Endothelial cell of umbilical vein (primary cell): ENCODE data around the gene ATP12A. TPM values are rescaled to one million over a fixed set of nuclear protein-coding genes. Genes with fewer than 3 reads are reported as not detected.

Source experiments
- BruUV-seq: library from RNA; stranded (reverse); fragments of 400-500 nt; replicated peaks from 2 replicates; lab custom pipeline; 2021; lab: Mats Ljungman, UMichigan
- CTCF ChIA-PET: fragments of 300-600, 350-600 bp; sonication (Branson Sonifier 250); formaldehyde crosslinking; loops from one replicate; lab custom pipeline; 2021; ENCODE audit warnings: antibody characterized with exemption, inconsistent platforms; lab: Charles Lee
- POLR2A ChIA-PET: fragments of 300-600, 350-600 bp; sonication (Branson Sonifier 250); formaldehyde crosslinking; loops from one replicate; lab custom pipeline; 2021; ENCODE audit warnings: antibody characterized with exemption, inconsistent platforms; lab: Charles Lee
- DNase-seq: peaks from one replicate; pipeline ENCODE4 v3.0.0-alpha.2; 2011; ENCODE audit warnings: low read depth, low spot score
- FAIRE-seq: peaks from 2 replicates; lab custom pipeline; 2011; peaks lifted over from hg19 to GRCh38; lab: Jason Lieb, UNC
- H2AFZ ChIP-seq: 2 replicates; pipeline ENCODE4 v1.6.0; 2012; ENCODE audit warnings: low read depth, low read length, control low read depth, inconsistent platforms
- H3K27ac ChIP-seq: 2 replicates; pipeline ENCODE4 v1.5.1; 2011; ENCODE audit warnings: low read depth, mild to moderate bottlenecking, control low read depth, low read length, moderate library complexity; ENCODE audit not compliant: insufficient read depth
- H3K27me3 ChIP-seq, 2 experiments: 2 replicates each; pipeline versions ENCODE4 v1.6.0 to v1.6.1; 2011; ENCODE audit warnings: low read length in 2 of 2, mixed read lengths in 1 of 2; ENCODE audit not compliant: control insufficient read depth in 2 of 2, insufficient read depth in 2 of 2
- H3K36me3 ChIP-seq, 2 experiments: 2 replicates in 1 of 2; 3 replicates in 1 of 2; pipeline ENCODE4 v1.5.1; 2011; ENCODE audit warnings: low read length in 2 of 2, mild to moderate bottlenecking in 1 of 2, moderate library complexity in 1 of 2; ENCODE audit not compliant: control insufficient read depth in 2 of 2, insufficient read depth in 2 of 2; ENCODE audit errors: extremely low read depth in 1 of 2
- H3K4me1 ChIP-seq: 3 replicates; pipeline ENCODE4 v1.5.1; 2011; ENCODE audit warnings: mild to moderate bottlenecking, low read length; ENCODE audit not compliant: control insufficient read depth, insufficient read depth; ENCODE audit errors: extremely low read depth
- H3K4me2 ChIP-seq: 2 replicates; pipeline ENCODE4 v1.6.1; 2011; ENCODE audit warnings: low read length, control low read depth, mixed read lengths; ENCODE audit not compliant: insufficient read depth
- H3K4me3 ChIP-seq, 3 experiments: fragments of 200-600 bp in 1 of 3; sonication (generic), shearing (Covaris generic) in 1 of 3; replicated peaks in 1 of 3; 2 replicates each; pipeline ENCODE4 v1.5.1; 2011 to 2016; ENCODE audit warnings: control low read depth in 3 of 3, low read length in 3 of 3, mild to moderate bottlenecking in 2 of 3, inconsistent platforms in 1 of 3, low read depth in 1 of 3, moderate library complexity in 1 of 3; ENCODE audit not compliant: insufficient read depth in 1 of 3
- H3K79me2 ChIP-seq: 2 replicates; pipeline ENCODE4 v1.6.0; 2012; ENCODE audit warnings: low read length, inconsistent platforms; ENCODE audit not compliant: control insufficient read depth, insufficient read depth
- H3K9ac ChIP-seq: replicated peaks from 2 replicates; pipeline ENCODE3; 2011; ENCODE audit warnings: low read length, control low read depth; ENCODE audit not compliant: insufficient read depth; ENCODE audit errors: extremely low read depth
- H3K9me1 ChIP-seq: replicated peaks from 3 replicates; pipeline ENCODE4 v1.6.0; 2011; ENCODE audit warnings: mild to moderate bottlenecking, low read length; ENCODE audit not compliant: control insufficient read depth, insufficient read depth; ENCODE audit errors: extremely low read depth
- H3K9me3 ChIP-seq: replicated peaks from 2 replicates; pipeline ENCODE4 v1.5.1; 2012; ENCODE audit warnings: low read length, inconsistent platforms; ENCODE audit not compliant: control insufficient read depth, insufficient read depth
- H4K20me1 ChIP-seq: replicated peaks from 2 replicates; pipeline ENCODE3; 2011; ENCODE audit warnings: mild to moderate bottlenecking, low read length; ENCODE audit not compliant: control insufficient read depth, insufficient read depth; ENCODE audit errors: extremely low read depth
- EZH2 ChIP-seq: IDR thresholded peaks from 2 replicates; pipeline ENCODE4 v1.6.1; 2012; ENCODE audit warnings: borderline replicate concordance, low read depth, mild to moderate bottlenecking, moderate library complexity, low read length, inconsistent platforms; ENCODE audit not compliant: severe bottlenecking
- FOS ChIP-seq: IDR thresholded peaks from 2 replicates; pipeline ENCODE4 v1.6.1; 2011; ENCODE audit warnings: mild to moderate bottlenecking, low read length, moderate library complexity, borderline replicate concordance; ENCODE audit not compliant: insufficient read depth
- GATA2 ChIP-seq: IDR thresholded peaks from 2 replicates; pipeline ENCODE4 v1.7.0; 2011; ENCODE audit warnings: low read depth, mild to moderate bottlenecking, moderate library complexity, mixed read lengths, low read length; ENCODE audit not compliant: insufficient read length, insufficient read depth
- JUN ChIP-seq: IDR thresholded peaks from 2 replicates; pipeline ENCODE4 v1.6.1; 2011; ENCODE audit warnings: borderline replicate concordance, low read depth; ENCODE audit not compliant: insufficient read length, insufficient read depth
- MYC ChIP-seq: IDR thresholded peaks from one replicate; pipeline ENCODE4 v1.6.1; 2011; ENCODE audit warnings: mild to moderate bottlenecking, low read depth, low read length
- POLR2A ChIP-seq: IDR thresholded peaks from 2 replicates; pipeline ENCODE4 v1.6.1; 2012; ENCODE audit warnings: low read depth, mild to moderate bottlenecking, control low read depth, low read length
- POLR2AphosphoS5 ChIP-seq: IDR thresholded peaks from 2 replicates; pipeline ENCODE4 v1.6.1; 2012; ENCODE audit warnings: low read depth, mild to moderate bottlenecking, control low read depth, low read length, moderate library complexity; ENCODE audit not compliant: insufficient read depth
- dilution Hi-C: fragments of 300-500 bp; cut with MboI; formaldehyde crosslinking; loops from one replicate; pipeline ENCODE4 v1.15.0; 2019; ENCODE audit warnings: low sequenced_read_pairs; ENCODE audit not compliant: extremely low pct_ligation_motif_present
- intact Hi-C: fragments of 100-400 bp; cut with micrococcal nuclease; formaldehyde crosslinking; loops from one replicate; pipeline ENCODE4 v1.10.0; 2022
- polyA plus RNA-seq, 4 experiments: library from polyadenylated mRNA; depleted of rRNA in 3 of 4; stranded (reverse) in 3 of 4; unstranded in 1 of 4; fragments of >200 nt; gene quantifications; 2 replicates each; pipeline versions ENCODE4 v1.2.1 to v1.2.3, GENCODE V29; 2011 to 2012; ENCODE audit warnings: missing spikeins in 1 of 4
- total RNA-seq: library from RNA; stranded (reverse); gene quantifications from 2 replicates; pipeline ENCODE4 v1.2.3, GENCODE V29; 2021
- TF ChIP-seq, protein P1 (sequence below): IDR thresholded peaks from 2 replicates; pipeline ENCODE4 v1.6.1; 2011; ENCODE audit not compliant: insufficient read depth, insufficient read length
- TF ChIP-seq, protein P2 (sequence below), 2 donors: IDR thresholded peaks; 1 replicate in 1 of 2; 2 replicates in 1 of 2; pipeline ENCODE4 v1.5.1; 2011; ENCODE audit warnings: low read length in 2 of 2, mild to moderate bottlenecking in 2 of 2, moderate library complexity in 2 of 2, control low read depth in 1 of 2, inconsistent platforms in 1 of 2, low read depth in 1 of 2; ENCODE audit not compliant: insufficient read depth in 1 of 2; ENCODE audit errors: extremely low read depth in 1 of 2

ATP12A gene
- total and polyA plus RNA-seq, 2 donors (not counting 3 experiments of a cell fraction or from before 2014, with no cell fraction given): not detected

DNA sequence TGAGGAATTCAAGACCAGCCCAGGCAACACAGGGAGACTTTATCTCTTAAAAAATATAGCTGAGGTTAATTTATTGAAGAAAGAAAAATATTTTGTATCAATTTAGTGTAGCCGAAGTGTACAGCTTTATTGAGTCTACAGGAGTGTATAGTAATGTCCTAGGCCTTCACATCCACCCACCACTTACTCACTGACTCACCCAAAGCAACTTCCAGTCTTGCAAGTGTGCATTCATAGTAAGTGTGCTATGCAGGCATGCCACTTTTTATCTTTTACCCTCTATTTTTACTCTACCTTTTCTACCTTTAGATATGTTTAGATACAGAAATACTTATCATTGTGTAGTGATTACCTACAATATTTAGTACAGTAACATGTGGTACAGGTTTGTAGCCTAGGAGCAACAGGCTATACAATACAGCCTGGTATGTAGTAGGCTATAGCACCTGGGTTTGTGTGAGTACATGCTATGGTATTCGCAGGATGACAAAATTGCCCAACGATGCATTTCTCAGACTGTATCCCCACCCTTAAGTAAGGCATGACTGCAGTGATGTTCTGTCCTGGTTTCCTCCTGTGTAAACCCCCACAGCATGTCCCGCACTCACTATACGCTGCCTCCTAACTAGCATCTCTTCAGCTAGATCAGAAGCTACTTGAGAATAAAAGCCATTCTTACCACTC is 15.3 kb upstream of the ATP12A start:
- Histone ChIP-seq H2AFZ (no peak overlapping the region), H3K36me3 (no peaks in the 10 kb centered on the region), H3K4me3 (no peak overlapping the region), H3K4me2 (no peak overlapping the region), H3K9ac (no peak overlapping the region), H3K9me1 (no peaks in the 10 kb centered on the region), H3K27me3 (peaks cover 0 to 2% of the 10 kb centered on the region in 2 experiments), H4K20me1 (no peaks in the 10 kb centered on the region), H3K79me2 (no peaks in the 10 kb centered on the region), H3K4me1 (no peaks in the 10 kb centered on the region), H3K9me3 (no peaks in the 10 kb centered on the region), H3K27ac (no peak overlapping the region)
- TF ChIP-seq EZH2: no peak
- TF ChIP-seq FOS: no peak
- TF ChIP-seq POLR2A: no peak
- no peak for TF ChIP-seq GATA2
- TF ChIP-seq POLR2AphosphoS5: no peak
- no peak for TF ChIP-seq JUN
- TF ChIP-seq MYC: no peak
- TF ChIP-seq, protein P1, sequence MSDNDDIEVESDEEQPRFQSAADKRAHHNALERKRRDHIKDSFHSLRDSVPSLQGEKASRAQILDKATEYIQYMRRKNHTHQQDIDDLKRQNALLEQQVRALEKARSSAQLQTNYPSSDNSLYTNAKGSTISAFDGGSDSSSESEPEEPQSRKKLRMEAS: no peak
- TF ChIP-seq, protein P2, sequence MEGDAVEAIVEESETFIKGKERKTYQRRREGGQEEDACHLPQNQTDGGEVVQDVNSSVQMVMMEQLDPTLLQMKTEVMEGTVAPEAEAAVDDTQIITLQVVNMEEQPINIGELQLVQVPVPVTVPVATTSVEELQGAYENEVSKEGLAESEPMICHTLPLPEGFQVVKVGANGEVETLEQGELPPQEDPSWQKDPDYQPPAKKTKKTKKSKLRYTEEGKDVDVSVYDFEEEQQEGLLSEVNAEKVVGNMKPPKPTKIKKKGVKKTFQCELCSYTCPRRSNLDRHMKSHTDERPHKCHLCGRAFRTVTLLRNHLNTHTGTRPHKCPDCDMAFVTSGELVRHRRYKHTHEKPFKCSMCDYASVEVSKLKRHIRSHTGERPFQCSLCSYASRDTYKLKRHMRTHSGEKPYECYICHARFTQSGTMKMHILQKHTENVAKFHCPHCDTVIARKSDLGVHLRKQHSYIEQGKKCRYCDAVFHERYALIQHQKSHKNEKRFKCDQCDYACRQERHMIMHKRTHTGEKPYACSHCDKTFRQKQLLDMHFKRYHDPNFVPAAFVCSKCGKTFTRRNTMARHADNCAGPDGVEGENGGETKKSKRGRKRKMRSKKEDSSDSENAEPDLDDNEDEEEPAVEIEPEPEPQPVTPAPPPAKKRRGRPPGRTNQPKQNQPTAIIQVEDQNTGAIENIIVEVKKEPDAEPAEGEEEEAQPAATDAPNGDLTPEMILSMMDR (IDR thresholded peaks at IDR 0.05; ENCODE audit: extremely low read depth in 1 of 2, insufficient read depth in 1 of 2, low read depth in 1 of 2, low read length in 2 of 2): no peak
- CTCF ChIA-PET: no interaction called here
- intact Hi-C loops (no loop called here), dilution Hi-C loops (no loop called here)
- FAIRE-seq (no peak), DNase-seq (no peak)
- BruUV-seq: no TSS peak
- POLR2A ChIA-PET: no interaction called here
